ENCODE data around the gene SNF8.

Gene SNF8

DNA sequence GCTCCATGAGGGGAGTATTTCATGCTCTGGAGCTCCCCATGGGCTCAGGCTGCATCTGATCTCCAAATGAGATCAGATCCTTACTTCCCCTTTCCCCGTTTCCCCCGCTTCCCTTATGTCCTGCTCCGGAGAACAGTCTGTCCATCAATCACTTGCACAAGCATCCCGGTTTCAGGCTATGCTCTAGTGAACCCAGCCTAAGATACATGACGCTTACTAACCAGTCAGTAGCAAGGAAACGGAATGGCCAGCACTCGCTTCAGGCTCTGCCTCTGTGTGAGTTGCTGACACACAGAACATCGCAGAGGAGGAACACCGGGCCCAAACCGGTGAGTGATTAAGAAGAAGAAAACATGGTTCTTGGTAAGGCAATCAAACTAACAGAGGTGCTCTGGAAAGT lies 61.5 kb downstream of the SNF8 start:
- no peak for DNase-seq (ENCODE audit: low read depth)

GRCh38 chr17:48882272-48882671 lies 62.4 kb downstream of the SNF8 start:
- DNase-seq (ENCODE audit: low read depth) = no peak
